CD4-positive, alpha-beta T cell treated with Interleukin-17A for 4 hours (primary cell): Measurements from ENCODE around the gene HINFP.

Source experiments
- DNase-seq: peaks from one replicate; pipeline ENCODE4 v3.0.0-alpha.2; 2020; ENCODE audit warnings: mixed read lengths

HINFP gene

GRCh38 chr11:119121008-119121810 is at the start of gene HINFP:
Gene HINFP (plus strand): TSS chr11:119121580. CDS start chr11:119126945, 5,365 bp downstream.
- peak; percentile 100 for DNase-seq

GRCh38 chr11:119077839-119078238 is 43.5 kb upstream of the HINFP start:
- DNase-seq, result no peak

- no peak for DNase-seq
Measured at GRCh38 chr11:119078675-119079420, 42.5 kb upstream of the HINFP start.

GRCh38 chr11:119081682-119082260 is 39.6 kb upstream of the HINFP start:
- DNase-seq, result no peak

- DNase-seq, result peak; percentile 91
Measured at GRCh38 chr11:119084663-119085436, 36.5 kb upstream of the HINFP start, which contains the start of gene HMBS. Gene HMBS (plus strand): TSS chr11:119084881. CDS start chr11:119085034, 153 bp downstream.

GRCh38 chr11:119085437-119085847 is 35.9 kb upstream of the HINFP start:
- no peak for DNase-seq

- DNase-seq, result no peak
Measured at GRCh38 chr11:119087123-119087522, 34.3 kb upstream of the HINFP start.

GRCh38 chr11:119087747-119088241 is 33.6 kb upstream of the HINFP start:
- no peak for DNase-seq

- no peak for DNase-seq
Measured at GRCh38 chr11:119088406-119088805, 33.0 kb upstream of the HINFP start.

- DNase-seq, result no peak
Measured at GRCh38 chr11:119089319-119089718, 32.1 kb upstream of the HINFP start.

- no peak for DNase-seq
Measured at GRCh38 chr11:119091178-119091577, 30.2 kb upstream of the HINFP start.

GRCh38 chr11:119091966-119092879 is 29.2 kb upstream of the HINFP start:
- no peak for DNase-seq

- DNase-seq, result no peak
Measured at GRCh38 chr11:119092880-119093842, 28.2 kb upstream of the HINFP start.

- peak; percentile 65 for DNase-seq
Measured at GRCh38 chr11:119093942-119094815, 27.2 kb upstream of the HINFP start.

GRCh38 chr11:119094816-119095065 is 26.6 kb upstream of the HINFP start:
- DNase-seq, result peak; percentile 69

- peak; percentile 98 for DNase-seq
Measured at GRCh38 chr11:119095066-119095880, 26.1 kb upstream of the HINFP start.

GRCh38 chr11:119099711-119100110 is 21.7 kb upstream of the HINFP start:
- DNase-seq, result no peak

- DNase-seq, result no peak
Measured at GRCh38 chr11:119100246-119100970, 21.0 kb upstream of the HINFP start.
